ENCODE measurements around the gene ERC2.

The ERC2 gene

DNA sequence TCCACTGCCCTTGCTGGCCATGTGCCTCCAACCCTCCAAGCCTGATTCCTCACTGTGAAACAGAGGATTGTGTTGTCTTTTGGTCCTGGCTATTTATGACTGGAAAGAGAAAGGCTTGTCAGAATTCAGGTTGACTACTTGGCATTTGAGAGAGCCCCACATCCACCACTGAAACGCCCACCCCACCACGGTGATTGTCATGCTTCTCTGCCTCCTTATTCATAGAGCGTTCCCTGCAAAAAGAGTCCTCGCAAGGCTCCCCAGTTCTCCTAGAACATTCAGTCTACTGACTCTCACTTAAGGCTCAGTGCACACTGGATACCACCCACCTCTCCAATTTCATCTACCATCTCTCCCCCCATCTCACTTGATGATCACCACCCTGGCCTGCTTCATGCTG lies 818.3 kb downstream of the ERC2 start:
- no peak for DNase-seq

DNA sequence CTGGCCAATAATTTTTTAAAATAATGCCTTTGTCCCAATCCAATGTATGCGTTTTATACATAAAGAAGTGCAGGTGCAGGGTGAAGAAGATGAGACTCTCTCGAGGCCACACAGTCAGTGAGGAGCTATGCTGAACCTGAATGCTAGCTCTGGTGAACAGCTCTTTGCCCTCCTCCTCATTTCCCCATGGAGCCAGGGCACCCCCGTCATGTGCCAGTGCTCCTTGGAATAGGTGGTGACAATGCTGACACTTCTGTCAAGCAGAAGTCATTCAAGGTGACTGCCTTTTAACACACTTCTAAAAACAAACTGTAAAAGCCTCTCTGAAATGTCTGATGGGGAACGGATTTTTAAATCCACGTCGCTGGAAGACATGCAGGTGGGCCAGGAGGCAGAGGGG lies 818.7 kb downstream of the ERC2 start:
- no peak for DNase-seq

DNA sequence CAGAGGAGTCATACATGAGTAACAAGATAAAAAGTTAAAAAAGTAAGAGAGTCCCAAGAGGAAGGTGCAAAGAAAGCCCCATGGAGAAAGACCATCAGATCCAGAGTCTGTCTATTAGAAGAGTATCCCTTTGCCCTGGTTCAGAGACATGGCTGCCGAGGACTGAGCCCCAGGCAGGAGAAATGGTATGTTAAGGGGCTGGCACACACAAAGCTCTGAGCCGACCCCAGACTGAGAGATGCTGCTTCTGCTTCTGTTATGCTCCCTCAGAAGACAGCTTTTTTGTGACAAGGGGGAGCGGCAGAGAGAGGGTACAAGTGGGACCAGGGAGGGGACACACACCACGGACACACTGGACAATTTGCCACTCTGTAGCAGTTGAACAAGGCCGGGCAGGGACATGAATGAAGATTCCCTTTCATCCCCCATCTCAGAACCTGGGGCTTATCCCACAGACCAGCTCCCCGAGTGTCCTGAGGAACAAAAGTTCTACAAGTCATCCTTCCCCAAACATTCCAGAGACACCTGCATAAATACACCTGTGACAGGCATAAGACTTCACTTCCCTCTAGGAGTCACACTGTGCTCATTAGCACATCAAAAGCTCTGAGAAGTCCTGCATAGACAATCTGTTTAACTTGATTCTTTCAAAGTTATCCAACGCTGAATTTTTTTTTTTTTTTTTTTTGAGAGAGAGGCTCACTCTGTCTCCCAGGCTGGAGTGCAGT lies 819.5 kb downstream of the ERC2 start:
- no peak for DNase-seq

DNA sequence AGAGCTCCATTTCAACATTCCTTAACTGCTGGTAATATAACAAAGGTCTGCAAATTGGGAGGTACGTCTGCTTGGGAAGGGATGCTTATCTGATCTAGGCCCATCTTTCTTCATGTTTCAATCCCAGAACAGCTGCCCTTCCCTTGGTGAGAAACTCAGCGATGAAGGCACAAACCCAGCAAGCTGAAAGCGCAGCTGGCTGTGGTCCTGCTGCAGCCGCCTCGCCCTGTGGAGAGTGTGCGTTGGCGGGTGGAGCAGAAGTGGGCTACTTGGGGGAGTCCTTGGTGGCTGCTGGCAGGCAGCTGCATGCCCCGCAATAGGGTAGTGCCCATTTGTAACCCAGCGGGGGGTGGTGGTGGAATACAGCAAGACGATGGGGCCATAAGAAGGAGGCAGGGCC lies 820.6 kb downstream of the ERC2 start:
- DNase-seq, result no peak

DNA sequence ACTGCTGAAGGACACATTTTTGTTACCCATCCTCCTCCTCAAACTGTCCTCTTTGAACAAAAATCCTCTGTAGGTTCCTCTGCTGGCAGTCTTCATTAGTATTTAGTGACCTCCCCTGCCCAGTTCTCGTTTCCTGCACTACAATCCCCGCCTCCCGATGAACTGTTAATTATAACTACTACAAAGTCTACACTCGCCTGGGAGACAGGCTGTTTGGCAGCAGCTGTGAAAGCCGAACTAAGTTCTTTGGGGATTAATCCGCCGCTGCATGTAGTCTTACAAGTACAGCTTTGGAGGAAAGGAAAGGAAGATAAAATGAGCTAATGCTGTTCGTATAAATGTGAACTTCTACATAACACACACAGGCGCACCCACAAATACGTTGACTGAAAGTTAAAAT lies 821.2 kb downstream of the ERC2 start:
- DNase-seq, result no peak

DNA sequence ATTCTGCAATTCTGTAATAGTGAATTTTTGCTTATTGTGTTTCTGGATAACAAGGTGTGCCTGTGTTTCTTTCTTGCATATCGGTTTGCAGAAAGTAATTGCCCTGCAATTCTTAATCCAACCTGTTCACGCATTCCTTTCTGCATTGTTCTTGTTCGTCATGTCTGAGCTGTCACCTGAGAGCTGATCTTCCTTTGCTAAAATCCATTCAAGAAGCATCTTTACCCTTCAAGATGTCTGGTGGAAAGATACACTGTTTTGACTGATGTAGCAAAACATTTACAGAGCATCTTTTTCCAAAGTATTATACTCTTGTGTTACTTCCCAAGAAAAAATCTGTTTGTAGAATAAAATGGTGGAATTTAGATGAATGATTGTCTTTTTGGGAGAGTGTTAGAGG lies 822.1 kb downstream of the ERC2 start:
- DNase-seq, result no peak

DNA sequence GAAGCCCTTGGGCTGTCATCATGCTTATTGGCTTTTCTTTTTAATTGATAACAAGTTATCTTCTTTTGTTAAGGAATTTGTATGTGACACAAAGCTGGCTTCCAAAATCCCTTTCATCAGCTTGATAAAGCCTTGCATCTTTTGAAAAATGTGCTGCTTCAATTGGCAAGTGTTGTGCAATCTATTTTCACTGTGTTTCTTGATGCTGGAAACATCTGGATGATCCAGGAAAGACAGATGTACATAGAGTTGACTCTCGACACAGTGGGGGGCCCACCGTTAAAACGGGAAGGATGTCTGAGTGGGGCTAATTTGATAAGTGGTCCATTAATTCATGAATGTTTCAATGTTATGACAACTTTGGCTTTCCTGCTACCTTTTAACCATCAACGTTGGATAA lies 822.8 kb downstream of the ERC2 start:
- no peak for DNase-seq

DNA sequence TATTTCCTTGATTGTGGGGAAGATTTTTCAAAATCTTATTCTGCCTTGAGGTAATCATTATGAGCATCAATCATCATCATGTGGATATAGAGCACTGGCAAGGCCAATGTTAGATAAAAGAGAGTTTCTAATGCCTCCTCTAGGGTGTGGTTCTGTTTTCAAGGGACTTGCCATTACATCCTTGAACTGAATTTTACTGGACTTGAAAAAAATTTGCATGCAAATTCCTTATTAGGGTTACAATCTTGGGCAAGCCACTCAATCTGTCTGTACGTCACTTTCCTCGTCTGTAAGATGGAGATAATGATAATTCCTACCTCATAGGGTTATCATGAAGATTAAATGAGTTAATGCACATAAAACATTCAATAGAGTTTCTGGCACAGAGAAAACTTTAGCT lies 825.0 kb downstream of the ERC2 start:
- DNase-seq, result no peak

DNA sequence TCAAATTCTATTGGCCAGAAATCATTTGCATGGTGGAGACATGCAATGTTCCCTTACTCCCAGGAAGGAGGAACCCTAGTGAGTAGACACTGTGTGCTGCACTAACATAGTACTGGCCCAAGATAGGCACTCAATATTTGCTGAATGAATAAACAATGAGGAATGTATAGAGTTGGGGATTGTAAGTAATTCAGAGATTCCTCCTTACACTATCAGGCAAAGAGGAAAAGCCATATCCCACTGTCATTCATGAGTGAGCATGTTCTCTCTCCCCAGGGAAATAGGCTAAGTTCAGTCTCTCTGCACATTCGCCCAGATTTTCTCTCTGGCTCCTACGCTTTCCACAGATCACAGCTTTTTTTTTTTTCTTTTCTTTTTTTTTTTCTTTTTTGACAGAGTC lies 826.3 kb downstream of the ERC2 start:
- no peak for DNase-seq

DNA sequence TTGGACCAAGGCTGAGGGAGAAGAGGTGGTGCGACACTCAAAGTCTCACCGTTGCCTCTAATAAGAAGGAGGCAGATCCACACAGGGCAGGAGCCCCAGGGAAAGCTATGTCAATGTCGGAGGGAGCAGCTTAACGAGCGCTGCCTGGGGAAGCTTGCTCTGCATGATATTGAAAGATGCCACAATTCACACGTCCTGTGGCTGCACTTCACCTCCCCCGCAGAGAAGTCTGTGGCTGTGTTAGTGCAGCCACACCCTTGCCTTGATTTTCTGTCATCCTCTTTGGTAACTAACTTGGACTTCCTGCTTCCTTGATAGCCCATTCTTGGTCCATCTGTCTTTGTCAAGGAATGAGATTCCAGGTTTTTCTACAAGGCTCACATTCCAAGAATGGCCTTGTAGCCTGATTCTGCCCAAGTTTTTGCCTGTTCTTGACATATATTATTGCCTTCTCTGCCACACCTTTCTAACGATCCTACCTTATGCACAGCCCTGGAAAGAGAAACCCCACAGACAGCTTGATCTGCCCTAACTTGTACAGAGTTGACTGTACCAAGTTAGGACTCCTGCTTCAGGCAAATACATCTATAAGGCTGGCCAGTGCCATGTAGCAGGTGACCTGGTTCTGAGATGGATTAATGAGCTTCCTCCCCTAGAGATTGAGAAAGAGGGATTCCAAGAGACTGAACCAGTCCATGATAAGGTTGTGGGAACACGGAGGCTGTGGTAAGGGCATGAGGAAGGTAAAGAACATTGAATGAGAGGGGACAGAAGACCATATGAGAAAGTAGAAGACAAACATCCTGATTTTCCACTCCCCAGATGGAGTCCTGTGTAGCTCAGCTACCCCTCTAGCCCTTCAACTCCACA lies 828.1 kb downstream of the ERC2 start:
- DNase-seq, result no peak

DNA sequence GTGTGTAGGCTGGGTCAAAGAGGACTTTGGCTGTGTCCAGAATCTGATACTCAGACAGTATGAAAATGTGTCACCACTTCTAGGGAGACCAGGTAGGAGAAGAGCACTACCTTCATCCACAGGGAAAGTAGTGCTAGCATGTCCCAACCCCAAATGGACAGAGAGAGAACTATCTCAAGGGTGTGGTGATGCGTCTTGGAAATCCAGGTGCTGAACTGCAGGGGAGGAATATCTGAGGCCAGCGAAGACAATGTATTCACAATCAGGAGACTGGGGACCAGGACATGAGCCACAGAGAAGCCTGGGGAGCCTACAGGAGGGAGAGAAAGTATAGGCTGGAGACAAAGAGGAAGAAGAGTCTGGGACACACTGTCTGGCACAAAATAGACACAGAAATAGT lies 829.1 kb downstream of the ERC2 start:
- DNase-seq, result no peak

DNA sequence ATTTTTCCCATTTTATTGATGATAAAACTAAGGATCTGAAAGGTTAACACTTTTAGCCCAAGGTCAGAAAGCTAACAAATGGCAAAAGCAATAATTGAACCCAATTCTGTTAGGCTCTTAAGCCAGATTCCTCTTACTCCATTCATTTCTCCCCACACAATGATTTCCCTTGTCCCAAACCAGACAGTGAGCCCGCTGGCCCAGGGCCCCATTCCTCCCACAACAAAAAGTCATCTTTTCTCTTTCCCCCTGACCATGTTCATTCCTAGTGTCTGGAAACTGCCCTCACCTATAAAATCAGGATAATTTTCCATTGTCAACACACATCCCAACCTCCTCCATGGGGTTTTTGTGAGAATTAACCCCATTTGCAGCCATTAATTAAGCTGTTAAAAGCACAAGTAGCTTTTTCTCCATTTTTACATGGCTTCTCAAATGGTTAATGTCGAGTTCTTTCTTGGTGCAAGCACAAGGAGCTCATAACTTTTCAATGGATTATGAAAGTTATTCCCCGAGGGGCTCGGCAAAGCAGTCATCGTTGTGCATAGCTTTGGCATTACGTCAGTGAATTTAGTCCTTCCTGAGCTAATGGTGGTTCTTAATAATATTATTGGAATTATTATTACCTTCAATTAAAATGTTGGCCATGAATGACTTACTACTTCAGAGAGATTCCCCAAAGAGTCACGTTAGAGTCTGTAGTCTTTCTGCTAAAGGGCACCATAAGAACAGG lies 830.2 kb downstream of the ERC2 start:
- DNase-seq, result no peak

DNA sequence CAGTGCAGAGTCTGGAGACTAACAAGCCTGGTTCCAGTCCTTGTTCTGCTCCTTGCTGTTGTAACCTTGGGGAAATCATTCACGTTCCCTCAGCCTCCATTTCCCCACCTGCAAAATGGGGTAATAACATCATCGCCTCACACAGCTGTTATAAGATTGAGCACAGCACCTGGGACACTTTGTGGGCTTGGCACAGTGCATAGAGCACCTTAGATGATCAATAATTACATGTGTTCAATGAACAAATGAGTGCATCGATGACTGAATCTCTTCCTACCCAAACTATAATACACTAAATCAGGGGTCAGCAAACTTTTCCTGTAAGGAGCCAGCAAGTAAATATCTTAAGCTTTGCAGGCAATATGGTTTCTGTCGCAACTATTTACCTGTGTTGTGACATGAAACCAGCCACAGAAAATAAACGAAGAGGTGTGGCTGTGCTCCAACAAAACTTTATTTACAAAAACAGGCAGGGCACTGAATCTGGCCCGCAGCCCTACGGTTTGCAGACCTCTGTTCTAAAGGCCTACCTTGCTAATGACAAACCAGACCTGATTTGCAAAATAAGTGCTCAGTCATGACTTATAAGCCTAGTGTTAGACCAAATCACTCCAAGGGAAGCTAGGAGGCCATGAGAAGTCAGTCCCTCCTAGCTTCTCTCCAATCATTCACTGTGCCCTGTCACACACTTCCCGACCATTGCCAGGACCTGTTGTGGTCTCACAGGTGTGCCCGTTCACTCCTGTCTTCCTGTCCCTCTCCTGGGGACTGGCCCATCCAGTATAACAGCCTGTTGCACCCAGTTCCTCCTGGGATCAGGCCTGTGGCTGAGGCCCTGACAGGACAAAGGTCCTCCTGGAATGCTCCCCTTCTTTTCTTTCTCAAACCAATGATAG lies 831.7 kb downstream of the ERC2 start:
- DNase-seq, result no peak

DNA sequence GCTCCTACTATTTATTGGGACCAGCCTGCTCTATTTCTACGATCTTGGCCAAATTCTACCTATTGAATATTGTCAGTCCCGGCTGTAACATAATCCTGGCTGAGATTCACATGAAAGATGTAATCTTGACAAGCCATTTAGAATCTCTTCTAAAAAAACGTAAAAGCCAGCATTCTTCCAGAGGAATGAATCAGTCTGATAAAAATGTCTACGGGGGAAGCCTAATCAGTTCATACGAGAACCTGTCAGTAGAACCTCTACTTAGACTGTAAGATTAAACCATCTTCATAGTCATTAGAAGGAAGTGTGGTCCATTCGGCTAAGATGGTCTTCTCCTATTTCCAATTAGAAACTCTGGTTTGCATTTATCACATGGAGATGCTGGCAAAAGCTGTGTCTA lies 833.9 kb downstream of the ERC2 start:
- no peak for DNase-seq

DNA sequence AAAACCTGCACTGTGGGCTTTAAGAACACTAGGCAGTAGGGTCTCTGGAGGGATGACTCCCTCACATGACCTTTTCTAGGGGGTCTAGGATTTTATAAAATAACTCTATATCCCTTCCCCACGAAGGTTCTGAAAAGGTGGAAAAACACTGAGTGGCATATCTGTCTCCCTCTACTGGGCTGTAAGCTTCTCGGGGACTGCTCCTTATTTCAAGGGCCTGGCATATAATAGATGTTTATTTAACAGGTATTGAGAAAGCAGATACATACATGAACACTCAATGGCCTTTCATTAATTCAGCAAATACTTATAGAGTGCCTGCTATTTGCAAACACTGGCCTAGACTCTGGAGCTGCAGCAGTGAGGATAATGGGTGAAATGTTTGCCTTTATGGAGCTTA lies 834.9 kb downstream of the ERC2 start:
- no peak for DNase-seq

DNA sequence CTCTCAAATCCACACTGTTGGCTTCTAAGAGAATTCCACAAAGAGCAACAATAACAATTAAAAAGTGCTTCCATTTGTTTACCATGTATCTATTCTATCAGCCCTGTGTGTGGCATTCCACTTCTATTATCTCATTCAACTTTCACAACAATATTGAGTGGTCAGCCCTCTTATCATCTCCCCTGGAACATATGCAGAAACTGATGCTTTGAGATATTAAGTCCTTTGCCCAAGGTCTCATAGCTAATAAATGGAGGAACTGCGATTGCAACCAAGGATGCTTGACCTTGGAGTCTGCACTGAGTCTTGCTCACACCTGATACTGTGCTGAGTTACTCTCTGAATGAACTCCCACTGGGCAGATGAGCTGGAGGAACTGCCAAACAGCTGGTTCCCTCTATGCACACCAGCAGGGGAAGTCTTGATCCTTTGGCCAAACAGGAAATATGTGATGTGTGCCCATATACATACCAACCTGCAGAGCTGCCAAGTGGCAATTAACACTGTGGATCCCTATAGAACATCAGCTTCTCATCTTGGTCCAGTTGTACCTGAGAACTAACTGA lies 836.4 kb downstream of the ERC2 start:
- DNase-seq, result no peak

DNA sequence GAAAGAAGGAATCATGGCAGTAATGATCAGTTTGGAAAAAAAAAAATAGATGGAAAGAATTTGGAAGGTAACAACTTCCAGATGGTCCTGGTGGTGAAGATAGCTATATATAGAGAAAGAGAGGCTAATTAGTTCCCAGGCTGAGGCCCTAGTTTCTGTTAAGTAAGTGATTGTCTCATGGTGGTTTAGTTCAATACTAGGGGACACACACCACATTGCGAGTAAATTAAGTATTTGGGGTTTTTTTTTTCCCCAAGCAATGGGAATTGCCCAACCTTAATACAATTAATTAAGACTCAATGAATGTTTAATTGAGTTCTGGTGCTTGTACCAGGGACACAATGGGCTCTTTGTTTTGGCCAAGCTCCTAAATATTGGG lies 837.4 kb downstream of the ERC2 start:
- no peak for DNase-seq

DNA sequence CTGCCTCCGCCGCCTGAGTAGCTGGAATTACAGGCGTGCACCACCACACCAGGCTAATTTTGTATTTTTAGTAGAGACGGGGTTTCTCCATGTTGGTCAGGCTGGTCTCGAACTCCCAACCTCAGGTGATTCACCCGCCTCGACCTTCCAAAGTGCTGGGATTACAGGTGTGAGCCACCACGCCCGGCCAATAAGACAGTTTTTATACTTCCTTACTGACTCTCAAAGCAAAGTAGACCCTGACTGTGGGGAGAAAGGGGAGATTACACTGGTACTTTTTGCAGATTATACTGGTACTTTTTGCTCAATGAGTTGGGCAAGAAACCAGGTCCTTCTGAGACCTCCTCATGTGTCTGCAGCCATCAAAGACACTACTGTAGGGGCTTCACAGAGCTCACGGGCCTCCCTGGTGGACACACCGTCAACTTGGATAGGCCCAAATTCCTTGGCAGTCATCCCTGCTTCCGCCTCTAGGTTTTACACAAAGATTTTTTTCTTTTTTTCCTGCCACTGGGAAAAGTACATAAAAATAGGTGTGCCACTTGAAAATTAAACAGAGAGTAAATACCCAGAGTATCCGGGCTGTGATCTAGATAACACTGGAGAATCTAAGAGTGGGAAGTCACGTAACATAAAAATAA lies 837.9 kb downstream of the ERC2 start:
- DNase-seq, result no peak

DNA sequence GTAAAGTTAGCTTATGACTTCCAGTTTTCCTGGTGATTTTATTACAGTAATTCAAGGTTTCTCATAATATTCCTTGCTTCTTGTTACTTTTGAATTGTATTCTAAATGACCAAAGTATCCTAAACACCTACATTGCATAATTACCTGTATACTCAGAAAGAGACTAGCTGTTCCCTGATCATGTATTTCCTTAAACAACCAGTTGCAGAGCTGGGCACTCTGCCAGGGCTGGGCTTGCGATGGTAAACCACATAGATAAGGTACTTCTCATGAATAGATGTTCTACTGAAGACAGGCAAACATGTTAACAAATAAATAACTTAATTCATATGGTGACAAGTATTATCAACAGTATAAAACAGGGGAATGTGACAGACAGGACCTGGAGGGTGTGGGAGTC lies 838.8 kb downstream of the ERC2 start:
- DNase-seq, result no peak

DNA sequence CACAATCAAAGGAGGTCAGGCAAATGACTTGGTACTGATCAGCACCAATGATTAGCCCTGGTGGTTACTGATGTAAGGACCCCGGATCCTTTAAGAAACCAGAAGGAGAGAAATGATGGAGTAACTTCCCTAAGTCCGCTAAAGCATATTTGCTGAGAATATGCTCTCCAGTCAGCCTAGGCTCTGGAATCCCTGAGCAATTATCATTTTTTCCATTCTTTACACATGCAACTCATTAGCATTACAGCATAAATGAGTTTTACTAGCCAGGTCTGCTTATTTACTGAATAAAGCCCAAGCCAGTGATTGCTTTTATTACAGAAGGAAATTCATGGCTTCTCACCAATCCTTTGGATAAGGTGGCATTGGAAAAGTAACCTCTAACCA lies 842.0 kb downstream of the ERC2 start:
- DNase-seq, result no peak

DNA sequence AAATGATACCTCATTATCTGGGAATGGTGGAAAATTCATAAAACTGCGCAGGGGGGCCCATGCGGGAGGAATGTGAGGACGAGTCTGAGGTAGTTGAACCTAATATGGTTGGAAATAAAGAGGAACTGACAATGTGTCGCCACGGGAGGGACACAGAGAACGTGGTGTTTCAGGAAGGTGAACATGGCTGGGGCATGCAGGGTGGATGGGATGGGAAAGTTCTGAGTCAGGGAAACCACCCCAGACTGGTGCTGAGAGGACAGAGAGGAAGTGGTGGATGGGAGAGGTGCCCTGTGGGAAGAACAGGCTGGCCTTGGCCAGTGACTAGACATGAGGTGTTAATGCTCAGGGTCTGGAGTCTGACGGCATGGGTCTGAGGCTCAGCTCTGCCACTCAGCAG lies 844.0 kb downstream of the ERC2 start:
- DNase-seq, result no peak

DNA sequence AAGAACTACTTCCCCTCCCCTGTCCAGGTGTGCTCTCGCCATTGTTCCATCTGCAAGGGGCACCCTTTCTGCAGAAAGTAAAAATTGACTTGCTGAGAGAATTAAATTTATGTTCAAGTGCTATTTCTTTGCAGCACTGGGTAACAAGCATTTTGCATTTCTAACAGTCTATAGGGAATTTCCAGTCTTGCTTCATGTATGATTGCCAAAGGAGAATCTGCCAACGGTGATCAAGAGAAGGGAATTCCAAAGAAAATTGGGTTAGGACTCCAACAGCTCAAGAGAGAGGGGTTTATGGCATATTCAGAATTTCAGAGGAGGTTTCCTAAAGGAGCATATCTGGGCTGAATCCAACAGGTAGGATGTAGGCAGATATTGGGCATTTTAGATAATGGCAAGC lies 844.5 kb downstream of the ERC2 start:
- DNase-seq, result no peak
